GM18870 (cell line): Measurements from ENCODE around the gene SELENON.

ENCODE experiments used
- ATAC-seq: cut with Tn5 transposase; IDR thresholded peaks from one replicate; pipeline ENCODE4 v1.9.1; 2021; ENCODE audit warnings: moderate library complexity; ENCODE audit not compliant: unreplicated experiment

Gene SELENON

GRCh38 chr1:25808481-25809244, 8.7 kb downstream of the SELENON start:
- ATAC-seq: no peak

- no peak for ATAC-seq
Observed at GRCh38 chr1:25809283-25809926, 9.4 kb downstream of the SELENON start.

GRCh38 chr1:25809929-25810328, 9.9 kb downstream of the SELENON start:
- no peak for ATAC-seq

- no peak for ATAC-seq
Observed at GRCh38 chr1:25810341-25811299, 10.6 kb downstream of the SELENON start.

GRCh38 chr1:25811384-25812082, 11.5 kb downstream of the SELENON start:
- no peak for ATAC-seq

- no peak for ATAC-seq
Observed at GRCh38 chr1:25813071-25813733, 13.2 kb downstream of the SELENON start.

- no peak for ATAC-seq
Observed at GRCh38 chr1:25813734-25814471, 13.9 kb downstream of the SELENON start.

- no peak for ATAC-seq
Observed at GRCh38 chr1:25814549-25815087, 14.6 kb downstream of the SELENON start.

- ATAC-seq: no peak
Observed at GRCh38 chr1:25815208-25816111, 15.5 kb downstream of the SELENON start.

- no peak for ATAC-seq
Observed at GRCh38 chr1:25816112-25816718, 16.2 kb downstream of the SELENON start.

GRCh38 chr1:25817840-25818501, 18.0 kb downstream of the SELENON start:
- no peak for ATAC-seq

- no peak for ATAC-seq
Observed at GRCh38 chr1:25818569-25818968, 18.6 kb downstream of the SELENON start.

- peak; percentile 58 for ATAC-seq
Observed at GRCh38 chr1:25819491-25820246, 19.7 kb downstream of the SELENON start, which contains the start of gene MTFR1L. MTFR1L (plus strand) TSS chr1:25819954; CDS start chr1:25823105, 3,151 bp downstream.

GRCh38 chr1:25820247-25821111, 20.5 kb downstream of the SELENON start:
- peak; percentile 37 for ATAC-seq

- no peak for ATAC-seq
Observed at GRCh38 chr1:25821112-25821476, 21.1 kb downstream of the SELENON start.
